C1 segment of cervical spinal cord (tissue), 14 donors: ENCODE data around the gene SPANXN5.
"Not testable (repeated sequence)": the region's sequence is repeated elsewhere in the genome, so short reads cannot be mapped to it uniquely, and the experiment has no call there.

Experiments used
- DNase-seq, 14 donors: peaks; one replicate each; lab custom pipeline; 2025; lab: John Stamatoyannopoulos, UW

The SPANXN5 gene, protein sequence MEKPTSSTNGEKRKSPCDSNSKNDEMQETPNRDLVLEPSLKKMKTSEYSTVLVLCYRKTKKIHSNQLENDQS

DNA sequence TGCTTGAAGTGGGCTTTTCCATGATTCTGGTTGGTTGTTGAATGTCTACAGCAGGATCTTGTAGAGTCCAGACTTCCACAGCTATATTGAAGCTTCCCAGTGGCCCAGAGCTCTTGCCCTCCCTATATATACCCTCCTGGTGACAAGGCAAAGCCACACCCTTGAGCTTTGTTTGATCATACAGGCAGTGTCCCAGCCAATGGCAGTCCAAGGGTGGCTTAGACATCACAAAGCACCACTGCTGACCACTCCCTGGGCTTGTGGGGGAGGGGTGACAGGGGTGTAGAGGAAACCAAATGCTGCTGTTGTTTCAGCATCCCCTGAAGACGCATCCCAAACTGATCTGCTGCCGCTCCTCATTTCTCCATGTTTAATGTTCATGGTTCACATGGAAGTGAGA, at the start of gene SPANXN5:
Gene SPANXN5 (minus strand): TSS at position 101 of the 400 bp plus-strand sequence. CDS start 79 bp downstream, at position 22.
- not testable (repeated sequence) for DNase-seq

DNA sequence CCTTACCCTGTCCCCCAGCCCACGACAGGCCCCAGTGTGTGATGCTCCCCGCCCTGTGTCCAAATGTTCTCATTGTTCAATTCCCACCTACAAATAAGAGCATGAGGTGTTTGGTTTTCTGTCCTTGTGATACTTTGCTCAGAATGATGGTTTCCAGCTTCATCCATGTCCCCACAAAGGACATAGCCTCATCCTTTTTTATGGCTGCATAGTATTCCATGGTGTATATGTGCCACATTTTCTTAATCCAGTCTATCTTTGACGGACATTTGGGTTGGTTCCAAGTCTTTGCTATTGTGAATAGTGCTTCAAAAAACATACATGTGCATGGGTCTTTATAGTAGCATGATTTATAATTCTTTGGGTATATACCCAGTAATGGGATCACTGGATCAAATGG, 46.4 kb upstream of the SPANXN5 start:
- not testable (repeated sequence) for DNase-seq

DNA sequence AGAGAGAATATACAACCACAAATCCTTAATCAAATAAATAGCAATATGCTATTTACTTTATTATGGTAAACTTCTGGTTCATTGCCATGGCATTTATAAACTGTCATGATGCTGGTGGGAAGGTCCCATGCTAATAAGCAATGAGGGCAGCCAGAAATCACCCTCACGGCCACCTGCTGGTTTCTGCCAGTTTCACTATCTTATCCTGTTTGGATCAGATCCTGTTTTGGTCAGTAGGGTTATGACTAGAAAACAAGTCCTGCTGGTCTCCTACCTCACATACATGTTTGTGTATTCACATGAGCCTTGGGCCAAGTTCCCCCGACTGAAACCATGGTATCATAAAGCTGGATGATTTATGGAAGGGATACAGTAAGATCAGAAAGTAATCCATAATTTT, 41.9 kb upstream of the SPANXN5 start:
- DNase-seq, result no peak

DNA sequence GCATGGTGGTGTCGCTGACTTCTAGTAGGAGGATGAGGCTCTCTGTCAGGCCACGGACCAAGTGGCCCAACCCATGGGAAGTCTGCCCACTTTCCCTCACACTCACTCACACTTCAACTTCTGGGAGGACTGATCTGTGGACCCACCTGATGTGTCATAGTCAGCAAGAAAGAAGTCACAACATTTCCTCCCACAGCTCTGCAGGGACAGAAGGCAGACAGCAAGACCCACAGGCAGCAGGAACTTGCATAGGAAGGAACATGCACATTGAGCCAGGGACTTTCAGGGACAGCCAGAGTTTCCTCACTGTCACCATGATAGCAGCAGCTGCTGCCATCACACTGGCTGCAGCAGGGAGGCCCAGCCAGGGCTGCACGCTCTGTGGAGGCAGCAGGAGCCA, 33.3 kb upstream of the SPANXN5 start:
- no peak for DNase-seq

DNA sequence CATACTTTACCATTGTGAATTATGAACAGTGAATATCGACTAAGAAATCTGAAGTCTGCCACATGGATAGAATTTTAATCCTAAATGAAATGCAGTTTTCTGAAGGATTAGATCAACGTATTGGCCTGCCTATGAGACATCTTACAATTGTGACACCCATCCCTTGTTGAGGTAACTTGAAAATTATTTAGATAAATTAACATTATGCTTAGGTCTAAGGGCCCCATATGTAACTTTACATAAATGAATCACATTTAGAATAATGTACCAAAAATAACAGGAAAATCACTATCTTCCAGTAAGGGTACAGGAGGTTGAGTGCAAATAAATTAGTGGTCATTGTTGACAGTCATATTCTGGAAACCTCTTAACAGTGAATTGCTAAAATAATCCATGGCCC, 27.4 kb upstream of the SPANXN5 start:
- DNase-seq, result no peak

DNA sequence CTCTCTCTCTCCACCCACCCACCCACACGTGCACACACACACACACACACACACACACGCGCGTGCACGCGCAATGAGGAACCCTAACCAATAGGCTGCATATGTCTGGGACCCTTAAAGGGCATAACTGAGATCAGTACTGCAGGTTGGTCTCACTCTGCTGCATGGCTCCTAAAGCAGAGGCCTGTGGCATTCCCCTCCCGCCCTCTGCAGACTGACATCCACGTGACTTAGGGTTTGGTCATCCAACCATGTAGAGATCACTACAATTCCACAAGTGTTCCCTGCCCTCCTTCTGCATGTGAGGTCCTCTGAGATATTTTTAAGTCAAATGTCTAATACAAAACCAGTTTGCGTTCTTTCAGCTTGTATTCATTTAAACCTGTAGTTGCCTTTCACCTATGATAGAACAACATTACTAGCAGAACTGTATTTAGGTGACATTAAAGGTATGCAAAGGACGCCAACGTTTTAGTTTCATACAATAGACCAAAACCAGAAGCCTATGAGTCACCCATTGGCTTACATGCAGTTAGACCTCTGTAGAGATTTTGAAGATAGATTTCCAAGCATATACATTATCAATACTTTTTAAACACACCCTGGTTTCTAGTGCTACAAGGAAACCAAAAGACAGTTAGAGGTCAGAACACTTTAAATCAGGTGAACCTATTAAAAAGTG, 24.0 kb upstream of the SPANXN5 start:
- no peak for DNase-seq

DNA sequence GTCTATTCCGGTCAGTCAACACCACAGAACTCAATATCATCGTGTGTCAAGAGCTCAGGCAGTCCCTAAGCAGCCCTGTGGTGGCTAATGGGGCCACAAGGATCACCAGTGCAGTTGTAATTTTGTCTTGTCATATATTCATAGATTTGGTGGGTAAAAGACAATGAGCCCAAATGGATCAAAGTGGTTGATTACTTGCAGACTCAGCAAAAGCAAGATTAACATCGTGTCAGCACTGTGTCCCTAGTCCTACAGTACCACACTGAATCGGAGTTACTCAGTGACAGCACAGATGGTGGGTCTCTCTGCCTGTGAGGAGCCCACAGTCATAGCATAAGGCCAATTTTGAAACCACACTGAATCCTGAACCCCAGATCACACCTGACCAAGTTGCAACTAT, 22.6 kb upstream of the SPANXN5 start:
- DNase-seq, result no peak

DNA sequence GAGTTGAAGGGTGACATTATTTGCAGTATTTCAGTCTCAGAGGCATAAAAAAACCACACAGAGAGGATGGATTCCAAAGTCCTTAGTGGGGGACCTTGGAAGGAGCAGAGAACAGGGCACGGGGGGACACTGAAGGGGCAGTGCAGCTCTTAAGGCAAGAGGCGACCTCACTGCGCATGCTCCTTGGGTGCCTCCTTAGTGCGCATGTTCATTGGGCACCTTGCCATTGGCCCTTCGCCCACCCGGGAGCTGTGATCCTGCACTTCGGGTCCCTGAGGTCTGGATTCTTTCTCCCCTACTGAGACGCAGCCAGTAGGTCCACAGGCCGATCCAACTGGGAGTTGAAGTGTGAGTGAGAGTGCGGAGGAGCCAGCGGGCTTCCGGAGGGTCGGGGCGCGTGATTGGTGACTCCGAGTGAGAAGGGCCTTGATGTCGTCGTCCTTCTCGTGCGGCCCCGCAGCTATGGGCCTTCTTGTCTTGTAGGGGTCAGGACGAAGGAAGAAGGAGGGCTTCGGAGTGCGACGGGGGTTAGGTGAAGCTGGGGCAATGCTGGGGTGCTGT, 13.9 kb upstream of the SPANXN5 start, which contains the start of gene XAGE5:
Gene XAGE5 (plus strand): TSS at position 223 of the 561 bp plus-strand sequence. CDS start 1,280 bp downstream, outside the sequence.
- no peak for DNase-seq

DNA sequence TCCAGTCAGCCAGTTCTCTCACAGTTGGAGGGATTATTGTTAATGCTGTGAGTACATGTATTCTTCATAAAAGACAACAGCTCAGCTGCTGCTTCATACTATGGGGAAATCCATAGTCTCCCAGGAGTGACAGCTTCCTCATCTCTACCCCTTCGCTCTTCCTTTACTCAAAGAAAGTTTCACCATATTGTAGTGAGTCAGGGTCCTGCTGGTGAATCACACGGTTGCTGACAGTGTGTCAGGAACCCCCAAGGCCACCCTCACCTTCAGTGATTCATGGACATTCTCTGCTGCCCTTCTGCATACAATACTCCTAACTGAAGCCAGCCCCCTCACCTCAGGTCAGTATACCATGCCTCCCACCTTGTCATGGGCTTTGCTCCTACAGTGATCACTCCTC, 7.6 kb upstream of the SPANXN5 start:
- not testable (repeated sequence) for DNase-seq

DNA sequence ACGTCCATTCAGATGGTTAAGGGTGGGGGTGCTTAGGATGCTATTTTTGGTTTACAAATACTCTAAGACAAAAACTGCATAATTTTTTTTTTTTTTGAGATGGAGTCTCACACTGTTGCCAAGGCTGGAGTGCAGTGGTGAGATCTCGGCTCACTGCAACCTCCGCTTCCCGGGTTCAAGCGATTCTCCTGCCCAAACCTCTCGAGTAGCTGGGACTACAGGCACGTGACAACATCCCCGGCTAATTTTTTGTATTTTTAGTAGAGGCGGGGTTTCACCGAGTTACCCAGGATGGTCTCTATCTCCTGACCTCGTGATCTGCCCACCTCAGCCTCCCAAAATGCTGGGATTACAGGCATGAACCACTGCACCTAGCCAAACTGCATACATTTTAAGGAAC, 23.7 kb downstream of the SPANXN5 start:
- DNase-seq, result not testable (repeated sequence)

DNA sequence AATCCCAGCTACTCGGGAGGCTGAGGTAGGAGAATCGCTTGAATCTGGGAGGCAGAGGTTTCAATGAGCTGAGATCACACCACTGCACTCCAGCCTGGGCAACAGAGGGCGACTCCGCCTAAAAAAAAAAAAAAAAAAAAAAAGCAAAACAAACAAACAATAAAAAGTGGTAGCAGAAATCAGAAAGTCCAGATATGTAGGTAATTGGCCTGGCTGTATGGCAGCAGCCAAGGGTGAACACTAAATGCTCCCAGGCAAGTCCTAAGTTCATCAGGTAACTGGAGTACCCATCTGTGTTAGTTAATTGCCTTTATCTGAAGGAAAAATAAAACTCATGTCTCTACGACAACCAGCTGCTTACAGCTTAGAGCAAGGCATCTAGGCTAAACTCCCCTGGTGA, 31.2 kb downstream of the SPANXN5 start:
- not testable (repeated sequence) for DNase-seq

DNA sequence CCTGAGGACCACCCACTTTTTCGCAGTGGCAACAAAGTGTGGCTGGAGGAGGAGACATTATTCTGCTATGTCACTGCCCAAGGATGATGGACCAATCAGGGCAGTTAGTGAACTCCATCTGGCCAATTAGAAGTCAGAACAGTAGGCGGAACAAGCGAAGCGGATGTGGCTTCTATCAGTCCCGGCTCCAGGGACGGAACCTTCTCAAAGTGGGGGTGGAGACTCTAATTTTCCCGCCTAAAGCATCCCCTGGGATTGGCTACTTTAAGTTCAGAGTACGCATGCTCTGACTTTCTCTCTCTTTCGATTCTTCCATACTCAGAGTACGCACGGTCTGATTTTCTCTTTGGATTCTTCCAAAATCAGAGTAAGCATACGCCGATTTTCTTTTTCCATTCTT, 46.3 kb downstream of the SPANXN5 start, which contains the start of gene SSX2B:
Gene SSX2B (plus strand): TSS at position 301 of the 400 bp plus-strand sequence. CDS start 1,429 bp downstream, outside the sequence.
- not testable (repeated sequence) for DNase-seq
